ENCODE measurements around the gene TMEM86B. TPM values are rescaled to one million over a fixed set of nuclear protein-coding genes. Genes with fewer than 3 reads are reported as not detected.

TMEM86B gene
- polyA plus RNA-seq, 1 donor (not counting 4 experiments of a cell fraction or from before 2014, with no cell fraction given): 0.60 TPM

GRCh38 chr19:55258828-55259539 is 30.4 kb upstream of the TMEM86B start, which contains the start of gene PPP6R1:
Gene PPP6R1, minus strand, starts transcription at chr19:55259017. Its CDS starts 11,914 bp downstream, at chr19:55247103.
- FAIRE-seq (peak; percentile 82), DNase-seq (ENCODE audit: low read depth, low spot score) (peak; percentile 90)
- Histone ChIP-seq H3K4me1 (ENCODE audit: control insufficient read depth, extremely low read depth, insufficient read depth, low read length) (peaks cover 27% of the 10 kb centered on the region), H2AFZ (ENCODE audit: control insufficient read depth, low read length) (peak within 1 kb of the TSS; percentile 80), H3K79me2 (ENCODE audit: control insufficient read depth, insufficient read depth, low read length) (peaks cover 47% of the 10 kb centered on the region), H3K27me3 (ENCODE audit: control insufficient read depth, extremely low read depth, insufficient read depth, low read length) (no peaks in the 10 kb centered on the region), H3K9ac (ENCODE audit: control insufficient read depth, extremely low read depth, insufficient read depth, low read length) (peak within 1 kb of the TSS; percentile 94), H3K27ac (ENCODE audit: control insufficient read depth, insufficient read depth, low read length) (peak within 1 kb of the TSS; percentile 91), H3K4me2 (ENCODE audit: control insufficient read depth, extremely low read depth, insufficient read depth, low read depth, low read length) (peak within 1 kb of the TSS; percentile 96), H3K9me3 (ENCODE audit: control insufficient read depth, low read depth, low read length) (no peaks in the 10 kb centered on the region), H3K9me1 (ENCODE audit: control insufficient read depth, extremely low read depth, insufficient read depth, low read length) (peaks cover 10% of the 10 kb centered on the region), H3K4me3 (ENCODE audit: control insufficient read depth in 2 of 3, extremely low read depth in 1 of 3, insufficient read depth in 2 of 3, low read depth in 1 of 3, low read length in 3 of 3) (peak within 1 kb of the TSS; percentile 79 to 99 (median 88)), H4K20me1 (ENCODE audit: control insufficient read depth, extremely low read depth, insufficient read depth, low read length) (peaks cover 31% of the 10 kb centered on the region), H3K36me3 (ENCODE audit: control insufficient read depth in 2 of 2, extremely low read depth in 1 of 2, insufficient read depth in 2 of 2, low read length in 2 of 2) (peaks cover 2 to 6% of the 10 kb centered on the region in 2 experiments)
- TF ChIP-seq CTCF (optimal IDR thresholded peaks at IDR 0.05 in 1 of 3, IDR thresholded peaks at IDR 0.05 in 1 of 3, conservative IDR thresholded peaks at IDR 0.05 in 1 of 3; ENCODE audit: extremely low read depth in 1 of 3, insufficient read depth in 2 of 3, low read length in 3 of 3) (no peak), EZH2 (IDR thresholded peaks at IDR 0.05; ENCODE audit: low read length) (no peak)
- dilution Hi-C loops (cut with MboI; ENCODE audit: extremely low pct_ligation_motif_present, low sequenced_read_pairs): no loop called here

- TF ChIP-seq CTCF (optimal IDR thresholded peaks at IDR 0.05 in 1 of 3, IDR thresholded peaks at IDR 0.05 in 1 of 3, conservative IDR thresholded peaks at IDR 0.05 in 1 of 3; ENCODE audit: extremely low read depth in 1 of 3, insufficient read depth in 2 of 3, low read length in 3 of 3) (no peak), EZH2 (IDR thresholded peaks at IDR 0.05; ENCODE audit: low read length) (no peak)
- no peak for DNase-seq (ENCODE audit: low read depth, low spot score)
- Histone ChIP-seq H3K9ac (ENCODE audit: control insufficient read depth, extremely low read depth, insufficient read depth, low read length) (peak overlapping the region; percentile 94), H3K9me1 (ENCODE audit: control insufficient read depth, extremely low read depth, insufficient read depth, low read length) (peaks cover 10% of the 10 kb centered on the region), H3K9me3 (ENCODE audit: control insufficient read depth, low read depth, low read length) (no peaks in the 10 kb centered on the region), H3K27me3 (ENCODE audit: control insufficient read depth, extremely low read depth, insufficient read depth, low read length) (no peaks in the 10 kb centered on the region), H3K27ac (ENCODE audit: control insufficient read depth, insufficient read depth, low read length) (peak overlapping the region; percentile 91), H3K4me3 (ENCODE audit: control insufficient read depth in 2 of 3, extremely low read depth in 1 of 3, insufficient read depth in 2 of 3, low read depth in 1 of 3, low read length in 3 of 3) (peak overlapping the region; percentile 79 to 99 (median 88)), H3K4me1 (ENCODE audit: control insufficient read depth, extremely low read depth, insufficient read depth, low read length) (peaks cover 27% of the 10 kb centered on the region), H3K36me3 (ENCODE audit: control insufficient read depth in 2 of 2, extremely low read depth in 1 of 2, insufficient read depth in 2 of 2, low read length in 2 of 2) (peaks cover 2 to 6% of the 10 kb centered on the region in 2 experiments), H3K4me2 (ENCODE audit: control insufficient read depth, extremely low read depth, insufficient read depth, low read depth, low read length) (peak overlapping the region; percentile 96), H4K20me1 (ENCODE audit: control insufficient read depth, extremely low read depth, insufficient read depth, low read length) (peaks cover 35% of the 10 kb centered on the region), H3K79me2 (ENCODE audit: control insufficient read depth, insufficient read depth, low read length) (peaks cover 52% of the 10 kb centered on the region), H2AFZ (ENCODE audit: control insufficient read depth, low read length) (peak overlapping the region; percentile 80)
- dilution Hi-C loops (cut with MboI; ENCODE audit: extremely low pct_ligation_motif_present, low sequenced_read_pairs): no loop called here
- FAIRE-seq: no peak
Measured at GRCh38 chr19:55258476-55258827, 29.9 kb upstream of the TMEM86B start.
